ENCODE data around the gene EHF. TPM values are rescaled to one million over a fixed set of nuclear protein-coding genes. Genes with fewer than 3 reads are reported as not detected.

Gene EHF
- total and polyA plus RNA-seq, 2 experiments from 2014 or later: not detected

GRCh38 chr11:34634694-34635062, 13.8 kb downstream of the EHF start:
- no peak overlapping the region for H2AFZ ChIP-seq
- H3K9ac ChIP-seq: no peak overlapping the region
- no peak overlapping the region for H3K4me2 ChIP-seq (ENCODE audit: unreplicated experiment)
- no peak for DNase-seq
- in situ Hi-C loops (cut with MboI): no loop called here
- H3K4me3 ChIP-seq: no peak overlapping the region
- H3K27ac ChIP-seq: no peak overlapping the region
- no peaks in the 10 kb centered on the region for H4K20me1 ChIP-seq (ENCODE audit: insufficient read depth)
- WGBS, 2 experiments (ENCODE audit: low coverage in 1 of 2, low lambda C conversion rate in 2 of 2, missing lambda C conversion rate in 2 of 2): 90 to 93% methylated on average over 2 of the region's 2 CpGs
- TF ChIP-seq EZH2 (IDR thresholded peaks at IDR 0.05; ENCODE audit: insufficient read depth, poor library complexity, severe bottlenecking) (no peak), EZH2phosphoT487 (IDR thresholded peaks at IDR 0.05; ENCODE audit: insufficient read depth, low read depth) (no peak)
- H3K9me2 ChIP-seq (ENCODE audit: insufficient read depth): no peaks in the 10 kb centered on the region
- H3K4me1 ChIP-seq (ENCODE audit: insufficient read depth): peaks cover 16% of the 10 kb centered on the region
- H3F3A ChIP-seq (ENCODE audit: insufficient read depth): no peaks in the 10 kb centered on the region
- H3K27me3 ChIP-seq (replicated peaks; ENCODE audit: insufficient read depth): no peaks in the 10 kb centered on the region
- H3K79me2 ChIP-seq (ENCODE audit: insufficient read depth): no peaks in the 10 kb centered on the region
- no peaks in the 10 kb centered on the region for H3K9me3 ChIP-seq (ENCODE audit: low read depth)
- H3K36me3 ChIP-seq (ENCODE audit: low read depth): no peaks in the 10 kb centered on the region

DNA sequence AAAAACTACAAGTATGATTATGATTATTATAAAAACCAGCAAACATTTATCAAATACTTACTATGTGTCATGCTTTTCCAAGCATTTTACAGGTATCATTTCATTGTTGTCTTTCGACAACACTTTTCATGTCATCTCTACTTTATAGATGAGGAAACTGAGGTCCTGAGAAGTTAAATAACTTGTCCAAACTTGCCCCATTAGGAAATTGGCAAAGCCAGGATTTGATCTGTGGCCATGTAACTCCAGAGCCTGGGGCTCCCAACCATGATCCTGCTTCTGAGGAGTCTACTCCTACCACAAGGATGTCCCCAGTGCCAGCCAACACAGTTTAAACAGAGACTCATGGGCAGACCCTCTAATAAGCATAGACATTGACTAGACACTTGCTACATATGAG, 15.2 kb downstream of the EHF start:
- no peak overlapping the region for H3K9ac ChIP-seq
- no peaks in the 10 kb centered on the region for H3K9me2 ChIP-seq (ENCODE audit: insufficient read depth)
- H3F3A ChIP-seq (ENCODE audit: insufficient read depth): no peaks in the 10 kb centered on the region
- no peaks in the 10 kb centered on the region for H3K27me3 ChIP-seq (replicated peaks; ENCODE audit: insufficient read depth)
- H4K20me1 ChIP-seq (ENCODE audit: insufficient read depth): no peaks in the 10 kb centered on the region
- H3K36me3 ChIP-seq (ENCODE audit: low read depth): no peaks in the 10 kb centered on the region
- H3K9me3 ChIP-seq (ENCODE audit: low read depth): no peaks in the 10 kb centered on the region
- no peak for DNase-seq
- in situ Hi-C loops (cut with MboI): no loop called here
- no peak overlapping the region for H3K4me3 ChIP-seq
- 96 to 100% methylated on average over 1 of the region's 1 CpG for WGBS, 2 experiments (ENCODE audit: low coverage in 1 of 2, low lambda C conversion rate in 2 of 2, missing lambda C conversion rate in 2 of 2)
- no peak for TF ChIP-seq EZH2phosphoT487 (IDR thresholded peaks at IDR 0.05; ENCODE audit: insufficient read depth, low read depth)
- TF ChIP-seq EZH2 (IDR thresholded peaks at IDR 0.05; ENCODE audit: insufficient read depth, poor library complexity, severe bottlenecking): no peak
- no peak overlapping the region for H2AFZ ChIP-seq
- no peak overlapping the region for H3K27ac ChIP-seq
- peaks cover 16% of the 10 kb centered on the region for H3K4me1 ChIP-seq (ENCODE audit: insufficient read depth)
- H3K4me2 ChIP-seq (ENCODE audit: unreplicated experiment): no peak overlapping the region
- H3K79me2 ChIP-seq (ENCODE audit: insufficient read depth): no peaks in the 10 kb centered on the region

DNA sequence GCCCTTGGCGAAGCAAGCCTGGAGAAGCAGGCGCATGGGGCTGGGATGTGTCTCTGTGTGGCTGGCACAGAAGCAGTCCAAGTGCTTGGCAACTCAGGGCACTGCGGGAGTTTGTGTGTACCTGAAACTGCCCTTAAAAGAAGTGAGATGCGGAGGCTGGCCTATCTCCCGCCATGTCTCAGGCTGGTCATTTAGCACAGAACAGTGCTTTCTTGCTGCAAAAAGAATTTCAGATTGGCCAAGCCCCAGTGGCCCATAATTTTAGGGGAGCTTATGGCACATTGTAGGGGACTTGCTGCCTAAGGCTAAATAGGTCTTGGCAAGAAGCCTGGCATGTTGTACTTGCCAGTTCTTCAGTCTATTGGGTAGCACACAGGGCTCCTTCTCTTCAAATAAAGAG, 16.4 kb downstream of the EHF start:
- H3F3A ChIP-seq (ENCODE audit: insufficient read depth): no peaks in the 10 kb centered on the region
- TF ChIP-seq EZH2phosphoT487 (IDR thresholded peaks at IDR 0.05; ENCODE audit: insufficient read depth, low read depth): no peak
- no peak for TF ChIP-seq EZH2 (IDR thresholded peaks at IDR 0.05; ENCODE audit: insufficient read depth, poor library complexity, severe bottlenecking)
- no peak overlapping the region for H3K9ac ChIP-seq
- H2AFZ ChIP-seq: no peak overlapping the region
- H3K79me2 ChIP-seq (ENCODE audit: insufficient read depth): no peaks in the 10 kb centered on the region
- peaks cover 14% of the 10 kb centered on the region for H3K4me1 ChIP-seq (ENCODE audit: insufficient read depth)
- 90 to 99% methylated on average over 5 of the region's 5 CpGs for WGBS, 2 experiments (ENCODE audit: low coverage in 1 of 2, low lambda C conversion rate in 2 of 2, missing lambda C conversion rate in 2 of 2)
- no peaks in the 10 kb centered on the region for H3K27me3 ChIP-seq (replicated peaks; ENCODE audit: insufficient read depth)
- H3K27ac ChIP-seq: no peak overlapping the region
- no peaks in the 10 kb centered on the region for H3K9me2 ChIP-seq (ENCODE audit: insufficient read depth)
- H3K4me3 ChIP-seq: no peak overlapping the region
- in situ Hi-C loops (cut with MboI): no loop called here
- H3K9me3 ChIP-seq (ENCODE audit: low read depth): no peaks in the 10 kb centered on the region
- H3K36me3 ChIP-seq (ENCODE audit: low read depth): no peaks in the 10 kb centered on the region
- H3K4me2 ChIP-seq (ENCODE audit: unreplicated experiment): no peak overlapping the region
- DNase-seq: no peak
- H4K20me1 ChIP-seq (ENCODE audit: insufficient read depth): no peaks in the 10 kb centered on the region

DNA sequence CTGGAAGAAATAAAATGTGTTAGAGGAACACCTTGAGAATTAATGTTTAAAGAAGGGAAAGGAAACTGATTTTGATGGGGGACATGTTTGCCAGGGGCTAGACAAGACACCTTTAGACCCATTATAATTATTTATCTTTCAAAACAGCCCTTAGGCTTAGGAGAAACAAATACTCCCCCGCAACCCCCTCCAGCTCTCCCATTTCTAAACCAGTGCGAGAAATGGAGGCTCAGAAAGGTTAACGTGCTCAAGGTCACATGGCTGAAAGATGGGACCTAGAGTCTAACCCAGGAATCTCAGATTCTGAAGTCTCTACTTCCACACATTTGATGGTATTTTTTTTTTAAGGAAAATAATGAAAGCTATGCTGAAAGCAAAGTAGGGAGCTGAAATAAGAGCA, 18.0 kb downstream of the EHF start:
- Histone ChIP-seq H3K9ac (no peak overlapping the region), H3K27ac (no peak overlapping the region), H2AFZ (no peak overlapping the region), H4K20me1 (ENCODE audit: insufficient read depth) (no peaks in the 10 kb centered on the region), H3K4me3 (no peak overlapping the region), H3K27me3 (replicated peaks; ENCODE audit: insufficient read depth) (peaks cover 3% of the 10 kb centered on the region; the same call in 1 of the 2 replicates), H3K9me2 (ENCODE audit: insufficient read depth) (no peaks in the 10 kb centered on the region), H3F3A (ENCODE audit: insufficient read depth) (no peaks in the 10 kb centered on the region), H3K36me3 (ENCODE audit: low read depth) (no peaks in the 10 kb centered on the region), H3K4me2 (ENCODE audit: unreplicated experiment) (no peak overlapping the region), H3K79me2 (ENCODE audit: insufficient read depth) (no peaks in the 10 kb centered on the region), H3K4me1 (ENCODE audit: insufficient read depth) (peaks cover 5% of the 10 kb centered on the region; the same call in 1 of the 2 replicates), H3K9me3 (ENCODE audit: low read depth) (no peaks in the 10 kb centered on the region)
- TF ChIP-seq EZH2 (IDR thresholded peaks at IDR 0.05; ENCODE audit: insufficient read depth, poor library complexity, severe bottlenecking) (no peak), EZH2phosphoT487 (IDR thresholded peaks at IDR 0.05; ENCODE audit: insufficient read depth, low read depth) (no peak)
- 79 to 82% methylated on average over 3 of the region's 3 CpGs for WGBS, 2 experiments (ENCODE audit: low coverage in 1 of 2, low lambda C conversion rate in 2 of 2, missing lambda C conversion rate in 2 of 2)
- in situ Hi-C loops (cut with MboI): no loop called here
- DNase-seq: no peak

DNA sequence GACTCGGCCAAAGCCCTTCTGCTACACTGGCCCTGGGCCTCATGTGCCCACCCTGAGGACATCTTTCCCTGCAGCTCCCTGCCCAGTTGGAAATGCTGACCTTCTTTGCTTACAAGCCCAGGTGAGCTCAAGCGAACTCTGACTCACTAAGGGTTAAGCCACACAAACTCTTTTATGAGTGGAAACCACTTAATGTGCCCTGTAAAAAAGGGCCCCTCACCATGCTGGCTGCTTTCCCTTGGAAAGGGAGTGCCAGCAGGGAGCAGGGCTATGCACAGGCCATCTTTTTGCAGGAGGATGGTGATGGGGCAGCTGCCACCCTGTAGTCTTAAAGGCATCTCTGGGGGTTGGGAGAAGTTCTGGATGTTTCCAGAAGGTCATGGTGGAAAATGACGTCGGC, 18.7 kb downstream of the EHF start:
- no peak overlapping the region for H2AFZ ChIP-seq
- H3K9ac ChIP-seq: no peak overlapping the region
- H3K4me2 ChIP-seq (ENCODE audit: unreplicated experiment): no peak overlapping the region
- H3K9me2 ChIP-seq (ENCODE audit: insufficient read depth): no peaks in the 10 kb centered on the region
- H3K4me1 ChIP-seq (ENCODE audit: insufficient read depth): no peaks in the 10 kb centered on the region
- no peaks in the 10 kb centered on the region for H3K9me3 ChIP-seq (ENCODE audit: low read depth)
- DNase-seq: no peak
- H3K27ac ChIP-seq: no peak overlapping the region
- TF ChIP-seq EZH2 (IDR thresholded peaks at IDR 0.05; ENCODE audit: insufficient read depth, poor library complexity, severe bottlenecking) (no peak), EZH2phosphoT487 (IDR thresholded peaks at IDR 0.05; ENCODE audit: insufficient read depth, low read depth) (no peak)
- 82 to 89% methylated on average over 4 of the region's 4 CpGs for WGBS, 2 experiments (ENCODE audit: low coverage in 1 of 2, low lambda C conversion rate in 2 of 2, missing lambda C conversion rate in 2 of 2)
- peaks cover 3% of the 10 kb centered on the region; the same call in 1 of the 2 replicates for H3K27me3 ChIP-seq (replicated peaks; ENCODE audit: insufficient read depth)
- H3K36me3 ChIP-seq (ENCODE audit: low read depth): no peaks in the 10 kb centered on the region
- in situ Hi-C loops (cut with MboI): no loop called here
- H3K79me2 ChIP-seq (ENCODE audit: insufficient read depth): no peaks in the 10 kb centered on the region
- H3K4me3 ChIP-seq: no peak overlapping the region
- H4K20me1 ChIP-seq (ENCODE audit: insufficient read depth): no peaks in the 10 kb centered on the region
- H3F3A ChIP-seq (ENCODE audit: insufficient read depth): no peaks in the 10 kb centered on the region
